NT2/D1 (cell line): ENCODE data around the gene F2.

Experiments used
- SUZ12 ChIP-seq: IDR thresholded peaks from 2 replicates; pipeline ENCODE4 v1.6.1; 2011; ENCODE audit not compliant: insufficient read length, insufficient read depth; ENCODE audit errors: extremely low read depth
- YY1 ChIP-seq: IDR thresholded peaks from 2 replicates; pipeline ENCODE4 v1.6.1; 2011; ENCODE audit not compliant: insufficient read length, insufficient read depth
- ZNF274 ChIP-seq: IDR thresholded peaks from 2 replicates; pipeline ENCODE4 v1.6.1; 2011; ENCODE audit warnings: mild to moderate bottlenecking, low read depth, low read length

DNA sequence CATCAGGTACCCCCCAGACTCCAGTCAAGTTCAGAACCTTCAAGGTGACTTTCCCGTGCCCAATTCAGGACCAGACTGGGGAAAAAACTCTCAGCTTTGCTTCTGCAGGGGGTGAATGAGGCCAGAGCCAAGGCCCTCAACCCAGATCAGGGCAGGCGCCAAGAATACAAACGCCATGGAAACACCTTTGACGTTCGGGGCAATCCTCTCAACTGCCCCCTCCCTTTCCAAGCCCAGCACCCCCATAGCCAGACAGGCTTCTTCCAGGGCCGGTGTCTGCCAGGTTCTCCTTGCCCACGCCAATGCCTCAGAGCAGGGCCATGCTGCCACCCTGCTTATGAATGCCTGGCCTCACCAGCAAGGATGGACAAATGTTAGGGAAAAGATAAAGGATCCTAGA lies 24.4 kb upstream of the F2 start:
- TF ChIP-seq SUZ12 (no peak), YY1 (no peak), ZNF274 (no peak)
